ENCODE results near the gene SBF2.

SBF2 gene

GRCh38 chr11:9862981-9863380, 431.0 kb downstream of the SBF2 start:
- no peak overlapping the region for H3K4me3 ChIP-seq (ENCODE audit: low read depth, low read length)
- no peak for TF ChIP-seq CTCF (IDR thresholded peaks at IDR 0.05; ENCODE audit: low read depth, low read length)

- no peak overlapping the region for H3K4me3 ChIP-seq (ENCODE audit: low read depth, low read length)
- peak; percentile 68 for TF ChIP-seq CTCF (IDR thresholded peaks at IDR 0.05; ENCODE audit: low read depth, low read length)
These were observed 431.9 kb downstream of the SBF2 start for GRCh38 chr11:9861860-9862725.

GRCh38 chr11:9859554-9860305, 434.3 kb downstream of the SBF2 start:
- TF ChIP-seq CTCF (IDR thresholded peaks at IDR 0.05; ENCODE audit: low read depth, low read length) = no peak

GRCh38 chr11:9858822-9859221, 435.2 kb downstream of the SBF2 start:
- H3K4me3 ChIP-seq (ENCODE audit: low read depth, low read length) = no peak overlapping the region
- TF ChIP-seq CTCF (IDR thresholded peaks at IDR 0.05; ENCODE audit: low read depth, low read length) = no peak

More at GRCh38 chr11:9859554-9860305, 434.3 kb downstream of the SBF2 start:
- no peak overlapping the region for H3K4me3 ChIP-seq (ENCODE audit: low read depth, low read length)

- TF ChIP-seq CTCF (IDR thresholded peaks at IDR 0.05; ENCODE audit: low read depth, low read length) = no peak
- H3K4me3 ChIP-seq (ENCODE audit: low read depth, low read length) = no peak overlapping the region
These were observed 435.8 kb downstream of the SBF2 start for GRCh38 chr11:9858218-9858617.

GRCh38 chr11:9855579-9856287, 438.3 kb downstream of the SBF2 start:
- no peak for TF ChIP-seq CTCF (IDR thresholded peaks at IDR 0.05; ENCODE audit: low read depth, low read length)
- no peak overlapping the region for H3K4me3 ChIP-seq (ENCODE audit: low read depth, low read length)

Data from WI38 (cell line).